Endothelial cell of umbilical vein (primary cell): ENCODE measurements around the gene SCAF1.

Experiments used
- EZH2 ChIP-seq: IDR thresholded peaks from 2 replicates; pipeline ENCODE4 v1.6.1; 2012; ENCODE audit warnings: borderline replicate concordance, low read depth, mild to moderate bottlenecking, moderate library complexity, low read length, inconsistent platforms; ENCODE audit not compliant: severe bottlenecking
- GATA2 ChIP-seq: IDR thresholded peaks from 2 replicates; pipeline ENCODE4 v1.7.0; 2011; ENCODE audit warnings: low read depth, mild to moderate bottlenecking, moderate library complexity, mixed read lengths, low read length; ENCODE audit not compliant: insufficient read length, insufficient read depth
- JUN ChIP-seq: IDR thresholded peaks from 2 replicates; pipeline ENCODE4 v1.6.1; 2011; ENCODE audit warnings: borderline replicate concordance, low read depth; ENCODE audit not compliant: insufficient read length, insufficient read depth
- MYC ChIP-seq: IDR thresholded peaks from one replicate; pipeline ENCODE4 v1.6.1; 2011; ENCODE audit warnings: mild to moderate bottlenecking, low read depth, low read length
- POLR2A ChIP-seq: IDR thresholded peaks from 2 replicates; pipeline ENCODE4 v1.6.1; 2012; ENCODE audit warnings: low read depth, mild to moderate bottlenecking, control low read depth, low read length
- POLR2AphosphoS5 ChIP-seq: IDR thresholded peaks from 2 replicates; pipeline ENCODE4 v1.6.1; 2012; ENCODE audit warnings: low read depth, mild to moderate bottlenecking, control low read depth, low read length, moderate library complexity; ENCODE audit not compliant: insufficient read depth
- TF ChIP-seq, protein P1 (sequence below), 2 donors: IDR thresholded peaks; 1 replicate in 1 of 2; 2 replicates in 1 of 2; pipeline ENCODE4 v1.5.1; 2011; ENCODE audit warnings: low read length in 2 of 2, mild to moderate bottlenecking in 2 of 2, moderate library complexity in 2 of 2, control low read depth in 1 of 2, inconsistent platforms in 1 of 2, low read depth in 1 of 2; ENCODE audit not compliant: insufficient read depth in 1 of 2; ENCODE audit errors: extremely low read depth in 1 of 2
- TF ChIP-seq, protein P2 (sequence below): IDR thresholded peaks from 2 replicates; pipeline ENCODE4 v1.6.1; 2011; ENCODE audit not compliant: insufficient read depth, insufficient read length

DNA sequence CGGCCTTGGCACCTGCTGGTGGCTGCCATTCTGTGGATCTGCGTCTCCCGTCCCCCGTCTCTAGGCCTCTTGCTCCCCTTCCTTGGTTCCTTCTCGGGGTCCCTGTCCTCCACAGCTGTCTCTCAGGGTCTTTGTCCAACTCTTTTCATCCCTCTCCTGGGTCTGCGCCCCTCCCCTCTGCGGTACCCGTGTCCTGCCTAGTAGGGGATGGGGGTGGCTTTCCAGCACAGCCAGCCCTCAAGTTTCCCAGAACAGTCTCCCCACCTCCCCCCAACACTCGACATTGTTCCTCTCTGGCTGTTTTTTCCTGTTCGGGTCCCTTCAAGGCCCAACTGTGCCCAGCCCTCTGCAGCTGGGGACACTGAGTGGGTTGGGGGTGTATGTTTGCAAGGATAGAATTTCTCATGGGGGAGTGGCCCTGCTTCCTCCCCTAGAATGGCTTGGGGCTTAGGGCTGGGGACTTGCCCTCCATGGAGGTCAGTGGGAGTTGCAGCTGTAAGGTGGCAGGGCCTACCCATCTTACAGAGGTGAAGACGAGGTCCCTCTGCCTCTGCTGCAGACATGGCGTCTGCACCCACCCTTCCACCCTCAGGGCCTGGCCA is 46.6 kb downstream of the SCAF1 start:
- TF ChIP-seq, protein P1, sequence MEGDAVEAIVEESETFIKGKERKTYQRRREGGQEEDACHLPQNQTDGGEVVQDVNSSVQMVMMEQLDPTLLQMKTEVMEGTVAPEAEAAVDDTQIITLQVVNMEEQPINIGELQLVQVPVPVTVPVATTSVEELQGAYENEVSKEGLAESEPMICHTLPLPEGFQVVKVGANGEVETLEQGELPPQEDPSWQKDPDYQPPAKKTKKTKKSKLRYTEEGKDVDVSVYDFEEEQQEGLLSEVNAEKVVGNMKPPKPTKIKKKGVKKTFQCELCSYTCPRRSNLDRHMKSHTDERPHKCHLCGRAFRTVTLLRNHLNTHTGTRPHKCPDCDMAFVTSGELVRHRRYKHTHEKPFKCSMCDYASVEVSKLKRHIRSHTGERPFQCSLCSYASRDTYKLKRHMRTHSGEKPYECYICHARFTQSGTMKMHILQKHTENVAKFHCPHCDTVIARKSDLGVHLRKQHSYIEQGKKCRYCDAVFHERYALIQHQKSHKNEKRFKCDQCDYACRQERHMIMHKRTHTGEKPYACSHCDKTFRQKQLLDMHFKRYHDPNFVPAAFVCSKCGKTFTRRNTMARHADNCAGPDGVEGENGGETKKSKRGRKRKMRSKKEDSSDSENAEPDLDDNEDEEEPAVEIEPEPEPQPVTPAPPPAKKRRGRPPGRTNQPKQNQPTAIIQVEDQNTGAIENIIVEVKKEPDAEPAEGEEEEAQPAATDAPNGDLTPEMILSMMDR (IDR thresholded peaks at IDR 0.05; ENCODE audit: extremely low read depth in 1 of 2, insufficient read depth in 1 of 2, low read depth in 1 of 2, low read length in 2 of 2): no peak
- TF ChIP-seq EZH2 (no peak), MYC (no peak), POLR2A (no peak), JUN (no peak), POLR2AphosphoS5 (no peak), GATA2 (no peak)
- TF ChIP-seq, protein P2, sequence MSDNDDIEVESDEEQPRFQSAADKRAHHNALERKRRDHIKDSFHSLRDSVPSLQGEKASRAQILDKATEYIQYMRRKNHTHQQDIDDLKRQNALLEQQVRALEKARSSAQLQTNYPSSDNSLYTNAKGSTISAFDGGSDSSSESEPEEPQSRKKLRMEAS: no peak
